ENCODE measurements around the gene RBM33. TPM values are rescaled to one million over a fixed set of nuclear protein-coding genes. Genes with fewer than 3 reads are reported as not detected.

The RBM33 gene, protein sequence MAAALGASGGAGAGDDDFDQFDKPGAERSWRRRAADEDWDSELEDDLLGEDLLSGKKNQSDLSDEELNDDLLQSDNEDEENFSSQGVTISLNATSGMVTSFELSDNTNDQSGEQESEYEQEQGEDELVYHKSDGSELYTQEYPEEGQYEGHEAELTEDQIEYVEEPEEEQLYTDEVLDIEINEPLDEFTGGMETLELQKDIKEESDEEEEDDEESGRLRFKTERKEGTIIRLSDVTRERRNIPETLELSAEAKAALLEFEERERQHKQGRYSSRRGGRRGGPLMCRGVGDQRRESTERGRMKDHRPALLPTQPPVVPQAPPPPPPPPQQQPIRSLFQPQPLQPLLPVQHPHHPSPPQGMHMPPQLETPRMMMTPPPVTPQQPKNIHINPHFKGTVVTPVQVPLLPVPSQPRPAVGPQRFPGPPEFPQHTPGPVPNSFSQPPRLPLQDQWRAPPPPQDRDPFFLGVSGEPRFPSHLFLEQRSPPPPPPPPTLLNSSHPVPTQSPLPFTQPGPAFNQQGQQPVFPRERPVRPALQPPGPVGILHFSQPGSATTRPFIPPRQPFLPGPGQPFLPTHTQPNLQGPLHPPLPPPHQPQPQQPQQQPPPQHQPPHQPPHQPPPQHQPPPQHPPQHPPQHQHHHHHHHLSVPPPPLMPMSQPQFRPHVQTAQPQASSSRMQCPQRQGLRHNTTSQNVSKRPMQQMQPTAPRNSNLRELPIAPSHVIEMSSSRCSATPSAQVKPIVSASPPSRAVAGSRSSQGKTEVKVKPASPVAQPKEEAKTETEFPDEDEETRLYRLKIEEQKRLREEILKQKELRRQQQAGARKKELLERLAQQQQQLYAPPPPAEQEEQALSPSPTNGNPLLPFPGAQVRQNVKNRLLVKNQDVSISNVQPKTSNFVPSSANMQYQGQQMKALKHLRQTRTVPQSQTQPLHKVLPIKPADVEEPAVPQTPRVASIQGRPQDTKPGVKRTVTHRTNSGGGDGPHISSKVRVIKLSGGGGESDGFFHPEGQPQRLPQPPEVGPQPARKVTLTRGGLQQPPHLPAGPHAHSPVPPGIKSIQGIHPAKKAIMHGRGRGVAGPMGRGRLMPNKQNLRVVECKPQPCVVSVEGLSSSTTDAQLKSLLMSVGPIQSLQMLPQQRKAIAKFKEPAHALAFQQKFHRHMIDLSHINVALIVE
- 20.7 and 21.1 TPM in 2 replicates for total RNA-seq

GRCh38 chr7:155644178-155644970 is at the start of gene RBM33:
TSS of gene RBM33 (plus strand) at chr7:155644661. CDS start at chr7:155644877, 216 bp downstream.

DNA sequence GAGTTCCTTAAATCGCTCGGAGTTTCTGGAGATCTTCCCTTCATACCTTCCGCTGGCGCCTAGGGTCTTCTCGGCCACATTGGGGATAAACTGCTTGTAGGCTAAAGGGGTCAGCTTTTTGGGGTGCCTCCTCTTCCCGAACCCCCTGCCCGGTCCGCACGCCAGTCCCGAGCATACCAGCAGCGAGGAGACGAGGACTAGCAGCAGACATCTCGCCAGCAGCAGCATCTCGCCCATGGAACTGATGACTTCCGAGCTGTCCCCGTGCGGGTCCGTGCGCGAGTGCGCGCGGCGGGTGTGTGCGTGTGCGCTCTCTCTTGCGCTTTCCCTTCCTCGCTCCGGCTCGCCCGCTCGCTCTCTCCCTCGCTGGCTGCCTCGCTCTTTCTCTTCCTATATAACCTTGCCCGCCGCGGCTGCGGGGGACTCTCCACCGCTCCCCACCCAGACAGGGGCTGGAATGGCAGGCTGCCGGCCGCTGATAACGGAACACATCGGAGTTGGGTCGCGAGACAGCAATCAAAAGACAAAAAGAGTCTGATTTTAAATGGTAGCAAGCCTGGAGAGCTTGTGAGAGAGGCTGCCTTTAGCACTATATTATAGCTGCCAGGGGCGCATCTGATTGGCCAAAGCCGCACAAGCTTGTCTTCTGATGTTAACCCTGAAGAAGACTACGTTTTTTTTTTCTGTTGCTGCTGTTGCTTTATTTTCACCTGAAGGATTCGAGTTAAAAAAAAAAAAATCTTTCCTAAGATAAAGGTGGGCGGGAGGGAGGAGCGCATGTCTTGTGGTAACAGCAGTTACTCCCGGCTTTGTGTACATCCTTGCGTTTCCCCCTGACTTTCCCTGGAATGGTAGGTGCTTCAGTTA is 167.7 kb downstream of the RBM33 start, which contains the start of gene SHH:
Gene SHH, minus strand, starts transcription at position 569 of the 867 bp plus-strand sequence. Its CDS starts 341 bp downstream, at position 228.

Other genes starting within 250 kb of the RBM33 start
- gene EN2, start 186.5 kb upstream of the RBM33 start, total RNA-seq: not detected in 2 replicates
- not detected in 2 replicates for gene CNPY1, start 98.1 kb upstream of the RBM33 start, total RNA-seq
- under 0.01 TPM in 1 of 2 replicates, not detected in the other for gene SHH, start 167.8 kb downstream of the RBM33 start, total RNA-seq

Measured in airway epithelial cell (primary cell).